LNCaP clone FGC (cell line): ENCODE measurements around the gene SCCPDH.

Experiments used
- DNase-seq: peaks from one replicate; pipeline ENCODE4 v3.0.0-alpha.2; 2011; ENCODE audit warnings: low read depth
- H3K4me3 ChIP-seq: 2 replicates; pipeline ENCODE4 v1.5.1; 2011; ENCODE audit warnings: mild to moderate bottlenecking, low read depth, low read length, control low read depth
- TF ChIP-seq, protein P1 (sequence below): IDR thresholded peaks from 2 replicates; pipeline ENCODE4 v1.5.1; 2012; ENCODE audit warnings: mild to moderate bottlenecking; ENCODE audit not compliant: control insufficient read depth, insufficient read depth; ENCODE audit errors: extremely low read depth

SCCPDH gene

DNA sequence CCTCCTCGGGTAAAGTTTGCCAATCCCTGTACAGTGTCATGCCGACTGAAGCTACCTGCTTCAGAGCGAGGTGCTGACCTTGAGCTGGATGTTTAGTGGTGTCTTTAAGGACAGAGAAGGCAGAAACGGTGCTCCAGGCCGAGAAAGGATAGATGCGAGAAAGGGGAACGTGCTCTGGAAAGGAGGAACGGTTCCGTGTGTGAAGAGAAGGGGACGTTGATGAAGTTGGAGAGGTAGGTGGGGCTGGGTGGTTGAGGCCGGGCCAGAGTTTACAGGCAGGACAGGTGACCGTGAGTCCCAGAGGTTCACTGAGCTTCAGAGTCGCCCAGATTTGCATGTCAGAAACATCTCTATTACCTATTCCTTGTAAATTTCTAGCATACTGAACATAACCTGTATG is 90.7 kb downstream of the SCCPDH start:
- no peak overlapping the region for H3K4me3 ChIP-seq
- DNase-seq, result no peak
- TF ChIP-seq, protein P1, sequence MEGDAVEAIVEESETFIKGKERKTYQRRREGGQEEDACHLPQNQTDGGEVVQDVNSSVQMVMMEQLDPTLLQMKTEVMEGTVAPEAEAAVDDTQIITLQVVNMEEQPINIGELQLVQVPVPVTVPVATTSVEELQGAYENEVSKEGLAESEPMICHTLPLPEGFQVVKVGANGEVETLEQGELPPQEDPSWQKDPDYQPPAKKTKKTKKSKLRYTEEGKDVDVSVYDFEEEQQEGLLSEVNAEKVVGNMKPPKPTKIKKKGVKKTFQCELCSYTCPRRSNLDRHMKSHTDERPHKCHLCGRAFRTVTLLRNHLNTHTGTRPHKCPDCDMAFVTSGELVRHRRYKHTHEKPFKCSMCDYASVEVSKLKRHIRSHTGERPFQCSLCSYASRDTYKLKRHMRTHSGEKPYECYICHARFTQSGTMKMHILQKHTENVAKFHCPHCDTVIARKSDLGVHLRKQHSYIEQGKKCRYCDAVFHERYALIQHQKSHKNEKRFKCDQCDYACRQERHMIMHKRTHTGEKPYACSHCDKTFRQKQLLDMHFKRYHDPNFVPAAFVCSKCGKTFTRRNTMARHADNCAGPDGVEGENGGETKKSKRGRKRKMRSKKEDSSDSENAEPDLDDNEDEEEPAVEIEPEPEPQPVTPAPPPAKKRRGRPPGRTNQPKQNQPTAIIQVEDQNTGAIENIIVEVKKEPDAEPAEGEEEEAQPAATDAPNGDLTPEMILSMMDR, result no peak

- no peak for DNase-seq
These were observed 91.6 kb downstream of the SCCPDH start for GRCh38 chr1:246815693-246816270.

More at GRCh38 chr1:246815693-246816270, 91.6 kb downstream of the SCCPDH start:
- TF ChIP-seq, protein P1, result no peak
- no peak overlapping the region for H3K4me3 ChIP-seq
